Measurements from ENCODE around the gene ABCD3.

DNA sequence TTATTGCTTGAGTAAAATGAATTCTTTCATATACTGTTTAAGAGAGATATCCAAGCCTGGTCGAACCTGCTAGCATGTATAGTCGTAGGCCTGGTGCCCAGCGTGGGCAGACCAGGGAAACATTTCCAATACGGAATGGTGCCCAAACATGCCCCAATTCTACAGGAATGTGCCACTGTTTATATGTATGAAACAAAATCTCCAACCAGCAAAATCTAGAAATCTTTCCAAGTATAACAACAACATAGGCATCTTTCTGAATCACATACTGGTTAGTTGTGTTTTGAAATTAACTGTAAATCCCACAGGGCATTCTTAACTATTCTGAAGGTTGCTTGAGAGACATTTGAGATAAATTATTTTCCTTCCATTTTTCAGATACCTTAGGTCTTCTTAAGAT is 17.0 kb upstream of the ABCD3 start:
- TF ChIP-seq, protein P1, sequence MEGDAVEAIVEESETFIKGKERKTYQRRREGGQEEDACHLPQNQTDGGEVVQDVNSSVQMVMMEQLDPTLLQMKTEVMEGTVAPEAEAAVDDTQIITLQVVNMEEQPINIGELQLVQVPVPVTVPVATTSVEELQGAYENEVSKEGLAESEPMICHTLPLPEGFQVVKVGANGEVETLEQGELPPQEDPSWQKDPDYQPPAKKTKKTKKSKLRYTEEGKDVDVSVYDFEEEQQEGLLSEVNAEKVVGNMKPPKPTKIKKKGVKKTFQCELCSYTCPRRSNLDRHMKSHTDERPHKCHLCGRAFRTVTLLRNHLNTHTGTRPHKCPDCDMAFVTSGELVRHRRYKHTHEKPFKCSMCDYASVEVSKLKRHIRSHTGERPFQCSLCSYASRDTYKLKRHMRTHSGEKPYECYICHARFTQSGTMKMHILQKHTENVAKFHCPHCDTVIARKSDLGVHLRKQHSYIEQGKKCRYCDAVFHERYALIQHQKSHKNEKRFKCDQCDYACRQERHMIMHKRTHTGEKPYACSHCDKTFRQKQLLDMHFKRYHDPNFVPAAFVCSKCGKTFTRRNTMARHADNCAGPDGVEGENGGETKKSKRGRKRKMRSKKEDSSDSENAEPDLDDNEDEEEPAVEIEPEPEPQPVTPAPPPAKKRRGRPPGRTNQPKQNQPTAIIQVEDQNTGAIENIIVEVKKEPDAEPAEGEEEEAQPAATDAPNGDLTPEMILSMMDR (IDR thresholded peaks at IDR 0.05), result no peak
- no peak for TF ChIP-seq POLR2A (IDR thresholded peaks at IDR 0.05)
